ENCODE measurements around the gene S100A3. TPM values are rescaled to one million over a fixed set of nuclear protein-coding genes. Genes with fewer than 3 reads are reported as not detected.

The S100A3 gene
- total RNA-seq, 1 experiment from 2014 or later = 0.33 TPM

DNA sequence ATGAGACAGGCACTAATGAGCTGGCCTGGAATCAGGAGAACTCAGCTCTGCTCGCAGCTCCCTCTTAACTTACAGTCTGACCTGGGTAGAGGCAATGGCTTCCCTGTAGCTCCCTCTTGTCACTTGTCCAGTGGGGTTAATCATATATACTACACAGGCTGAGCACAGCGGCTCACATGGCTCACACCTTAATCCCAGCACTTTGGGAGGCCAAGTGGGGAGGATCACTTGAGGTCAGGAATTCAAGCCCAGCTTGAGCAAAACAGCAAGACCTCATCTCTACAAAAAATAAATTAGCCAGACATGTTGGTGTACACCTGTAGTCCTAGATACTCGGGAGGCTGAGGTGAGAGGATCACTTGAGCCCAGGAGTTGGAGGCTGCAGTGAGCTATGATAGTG, 17.4 kb downstream of the S100A3 start:
- no peak overlapping the region for H3K27ac Mint-ChIP-seq
- no peaks in the 10 kb centered on the region for H3K9me3 Mint-ChIP-seq
- CTCF ChIA-PET = interaction anchor here (0.9 to 10.8 kb wide), 18 partner anchors 13 to 178 kb away, joined by 3 to 188 read pairs (median 16); partner anchors contain the start of genes S100A1, S100A13, S100A16 and S100A2
- ATAC-seq = no peak
- TF ChIP-seq TCF7 (CRISPR knock-in tag; IDR thresholded peaks at IDR 0.05; ENCODE audit: low read depth) (no peak), ZNF416 (CRISPR knock-in tag; IDR thresholded peaks at IDR 0.05) (no peak), SOX15 (CRISPR knock-in tag; IDR thresholded peaks at IDR 0.05) (no peak)
- TF ChIP-seq, protein P1, sequence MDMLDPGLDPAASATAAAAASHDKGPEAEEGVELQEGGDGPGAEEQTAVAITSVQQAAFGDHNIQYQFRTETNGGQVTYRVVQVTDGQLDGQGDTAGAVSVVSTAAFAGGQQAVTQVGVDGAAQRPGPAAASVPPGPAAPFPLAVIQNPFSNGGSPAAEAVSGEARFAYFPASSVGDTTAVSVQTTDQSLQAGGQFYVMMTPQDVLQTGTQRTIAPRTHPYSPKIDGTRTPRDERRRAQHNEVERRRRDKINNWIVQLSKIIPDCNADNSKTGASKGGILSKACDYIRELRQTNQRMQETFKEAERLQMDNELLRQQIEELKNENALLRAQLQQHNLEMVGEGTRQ (CRISPR knock-in tag; IDR thresholded peaks at IDR 0.05) = no peak
- TF ChIP-seq, protein P2, sequence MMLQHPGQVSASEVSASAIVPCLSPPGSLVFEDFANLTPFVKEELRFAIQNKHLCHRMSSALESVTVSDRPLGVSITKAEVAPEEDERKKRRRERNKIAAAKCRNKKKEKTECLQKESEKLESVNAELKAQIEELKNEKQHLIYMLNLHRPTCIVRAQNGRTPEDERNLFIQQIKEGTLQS (CRISPR knock-in tag; conservative IDR thresholded peaks at IDR 0.05) = no peak
- TF ChIP-seq, protein P3, sequence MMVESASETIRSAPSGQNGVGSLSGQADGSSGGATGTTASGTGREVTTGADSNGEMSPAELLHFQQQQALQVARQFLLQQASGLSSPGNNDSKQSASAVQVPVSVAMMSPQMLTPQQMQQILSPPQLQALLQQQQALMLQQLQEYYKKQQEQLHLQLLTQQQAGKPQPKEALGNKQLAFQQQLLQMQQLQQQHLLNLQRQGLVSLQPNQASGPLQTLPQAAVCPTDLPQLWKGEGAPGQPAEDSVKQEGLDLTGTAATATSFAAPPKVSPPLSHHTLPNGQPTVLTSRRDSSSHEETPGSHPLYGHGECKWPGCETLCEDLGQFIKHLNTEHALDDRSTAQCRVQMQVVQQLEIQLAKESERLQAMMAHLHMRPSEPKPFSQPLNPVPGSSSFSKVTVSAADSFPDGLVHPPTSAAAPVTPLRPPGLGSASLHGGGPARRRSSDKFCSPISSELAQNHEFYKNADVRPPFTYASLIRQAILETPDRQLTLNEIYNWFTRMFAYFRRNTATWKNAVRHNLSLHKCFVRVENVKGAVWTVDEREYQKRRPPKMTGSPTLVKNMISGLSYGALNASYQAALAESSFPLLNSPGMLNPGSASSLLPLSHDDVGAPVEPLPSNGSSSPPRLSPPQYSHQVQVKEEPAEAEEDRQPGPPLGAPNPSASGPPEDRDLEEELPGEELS (CRISPR knock-in tag; IDR thresholded peaks at IDR 0.05) = no peak
- TF ChIP-seq, protein P4, sequence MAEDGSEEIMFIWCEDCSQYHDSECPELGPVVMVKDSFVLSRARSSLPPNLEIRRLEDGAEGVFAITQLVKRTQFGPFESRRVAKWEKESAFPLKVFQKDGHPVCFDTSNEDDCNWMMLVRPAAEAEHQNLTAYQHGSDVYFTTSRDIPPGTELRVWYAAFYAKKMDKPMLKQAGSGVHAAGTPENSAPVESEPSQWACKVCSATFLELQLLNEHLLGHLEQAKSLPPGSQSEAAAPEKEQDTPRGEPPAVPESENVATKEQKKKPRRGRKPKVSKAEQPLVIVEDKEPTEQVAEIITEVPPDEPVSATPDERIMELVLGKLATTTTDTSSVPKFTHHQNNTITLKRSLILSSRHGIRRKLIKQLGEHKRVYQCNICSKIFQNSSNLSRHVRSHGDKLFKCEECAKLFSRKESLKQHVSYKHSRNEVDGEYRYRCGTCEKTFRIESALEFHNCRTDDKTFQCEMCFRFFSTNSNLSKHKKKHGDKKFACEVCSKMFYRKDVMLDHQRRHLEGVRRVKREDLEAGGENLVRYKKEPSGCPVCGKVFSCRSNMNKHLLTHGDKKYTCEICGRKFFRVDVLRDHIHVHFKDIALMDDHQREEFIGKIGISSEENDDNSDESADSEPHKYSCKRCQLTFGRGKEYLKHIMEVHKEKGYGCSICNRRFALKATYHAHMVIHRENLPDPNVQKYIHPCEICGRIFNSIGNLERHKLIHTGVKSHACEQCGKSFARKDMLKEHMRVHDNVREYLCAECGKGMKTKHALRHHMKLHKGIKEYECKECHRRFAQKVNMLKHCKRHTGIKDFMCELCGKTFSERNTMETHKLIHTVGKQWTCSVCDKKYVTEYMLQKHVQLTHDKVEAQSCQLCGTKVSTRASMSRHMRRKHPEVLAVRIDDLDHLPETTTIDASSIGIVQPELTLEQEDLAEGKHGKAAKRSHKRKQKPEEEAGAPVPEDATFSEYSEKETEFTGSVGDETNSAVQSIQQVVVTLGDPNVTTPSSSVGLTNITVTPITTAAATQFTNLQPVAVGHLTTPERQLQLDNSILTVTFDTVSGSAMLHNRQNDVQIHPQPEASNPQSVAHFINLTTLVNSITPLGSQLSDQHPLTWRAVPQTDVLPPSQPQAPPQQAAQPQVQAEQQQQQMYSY (CRISPR knock-in tag; IDR thresholded peaks at IDR 0.05) = no peak
- TF ChIP-seq, protein P5, sequence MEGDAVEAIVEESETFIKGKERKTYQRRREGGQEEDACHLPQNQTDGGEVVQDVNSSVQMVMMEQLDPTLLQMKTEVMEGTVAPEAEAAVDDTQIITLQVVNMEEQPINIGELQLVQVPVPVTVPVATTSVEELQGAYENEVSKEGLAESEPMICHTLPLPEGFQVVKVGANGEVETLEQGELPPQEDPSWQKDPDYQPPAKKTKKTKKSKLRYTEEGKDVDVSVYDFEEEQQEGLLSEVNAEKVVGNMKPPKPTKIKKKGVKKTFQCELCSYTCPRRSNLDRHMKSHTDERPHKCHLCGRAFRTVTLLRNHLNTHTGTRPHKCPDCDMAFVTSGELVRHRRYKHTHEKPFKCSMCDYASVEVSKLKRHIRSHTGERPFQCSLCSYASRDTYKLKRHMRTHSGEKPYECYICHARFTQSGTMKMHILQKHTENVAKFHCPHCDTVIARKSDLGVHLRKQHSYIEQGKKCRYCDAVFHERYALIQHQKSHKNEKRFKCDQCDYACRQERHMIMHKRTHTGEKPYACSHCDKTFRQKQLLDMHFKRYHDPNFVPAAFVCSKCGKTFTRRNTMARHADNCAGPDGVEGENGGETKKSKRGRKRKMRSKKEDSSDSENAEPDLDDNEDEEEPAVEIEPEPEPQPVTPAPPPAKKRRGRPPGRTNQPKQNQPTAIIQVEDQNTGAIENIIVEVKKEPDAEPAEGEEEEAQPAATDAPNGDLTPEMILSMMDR (IDR thresholded peaks at IDR 0.05) = no peak
- DNase-seq (ENCODE audit: low spot score) = no peak
- H3K4me3 Mint-ChIP-seq = no peak overlapping the region
- H3K36me3 Mint-ChIP-seq = no peaks in the 10 kb centered on the region
- POLR2A ChIA-PET = no interaction called here
- H3K27me3 Mint-ChIP-seq (ENCODE audit: low read depth) = peaks cover 24% of the 10 kb centered on the region
- H3K4me1 Mint-ChIP-seq = peaks cover 50% of the 10 kb centered on the region

DNA sequence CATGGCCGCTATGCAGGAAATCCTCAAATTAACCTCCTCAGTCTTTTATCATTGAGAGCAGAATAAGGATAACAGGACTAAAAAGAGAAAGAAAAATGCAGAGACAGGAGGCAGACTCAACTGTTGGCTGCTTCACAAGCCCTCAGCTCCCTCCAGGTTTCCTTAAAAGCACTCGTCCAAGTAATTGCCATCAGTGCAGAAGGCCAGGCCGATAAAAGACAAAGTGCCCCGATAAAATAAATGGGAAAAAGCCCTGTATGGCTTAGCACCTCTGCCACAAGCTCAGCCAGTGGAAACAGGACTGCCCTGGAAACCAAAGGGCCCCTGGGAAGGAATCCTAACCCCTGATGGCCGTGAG, 21.4 kb downstream of the S100A3 start:
- no peak for TF ChIP-seq CBFB (CRISPR knock-in tag; IDR thresholded peaks at IDR 0.05; ENCODE audit: low read depth)
- TF ChIP-seq SMAD3 (CRISPR knock-in tag; IDR thresholded peaks at IDR 0.05; ENCODE audit: borderline replicate concordance) = no peak
- TF ChIP-seq ZNF232 (CRISPR knock-in tag; IDR thresholded peaks at IDR 0.05) = no peak
- no peak for TF ChIP-seq GABPB1 (CRISPR knock-in tag; IDR thresholded peaks at IDR 0.05)
- no peak for TF ChIP-seq JUN (CRISPR knock-in tag; IDR thresholded peaks at IDR 0.05)
- no peak for TF ChIP-seq TCF7 (CRISPR knock-in tag; IDR thresholded peaks at IDR 0.05; ENCODE audit: low read depth)
- no peak for TF ChIP-seq FOXK1 (CRISPR knock-in tag; IDR thresholded peaks at IDR 0.05)
- Mint-ChIP-seq H3K36me3 (peaks cover 1% of the 10 kb centered on the region), H3K27me3 (ENCODE audit: low read depth) (peaks cover 2% of the 10 kb centered on the region), H3K4me3 (no peak overlapping the region), H3K9me3 (peaks cover 2% of the 10 kb centered on the region), H3K4me1 (peaks cover 30% of the 10 kb centered on the region), H3K27ac (no peak overlapping the region)
- DNase-seq (ENCODE audit: low spot score) = no peak
- ATAC-seq = no peak
- ChIA-PET POLR2A (no interaction called here), CTCF (interaction anchor here (0.9 to 3.6 kb wide), 4 partner anchors 8 to 100 kb away, joined by 3 to 13 read pairs (median 4); partner anchors contain the start of genes S100A13 and S100A6)
